HFFc6 (cell line): ENCODE measurements around the gene CLK4. TPM values are rescaled to one million over a fixed set of nuclear protein-coding genes. Genes with fewer than 3 reads are reported as not detected.

ENCODE experiments used
- DNase-seq: peaks from one replicate; pipeline ENCODE4 v3.0.0-alpha.2; 2018
- H3K27ac Mint-ChIP-seq: 2 replicates; pipeline ENCODE4 v1.8.0; 2020; ENCODE audit warnings: mild to moderate bottlenecking, mixed read lengths
- H3K27me3 Mint-ChIP-seq: 2 replicates; pipeline ENCODE4 v1.8.0; 2021; ENCODE audit warnings: mild to moderate bottlenecking, moderate library complexity, mixed read lengths; ENCODE audit not compliant: insufficient read depth
- H3K36me3 Mint-ChIP-seq: 2 replicates; pipeline ENCODE4 v1.8.0; 2021; ENCODE audit warnings: low read depth, mixed read lengths
- H3K4me1 Mint-ChIP-seq: 2 replicates; pipeline ENCODE4 v1.8.0; 2020; ENCODE audit warnings: low read depth, mixed read lengths
- H3K4me3 Mint-ChIP-seq: 2 replicates; pipeline ENCODE4 v1.8.0; 2020; ENCODE audit warnings: mild to moderate bottlenecking, moderate library complexity, mixed read lengths
- H3K9me3 Mint-ChIP-seq: 2 replicates; pipeline ENCODE4 v1.8.0; 2020; ENCODE audit warnings: mild to moderate bottlenecking, mixed read lengths
- total RNA-seq, 6 experiments: library from RNA; stranded (reverse); fragmentation: NEBNext Ultra II Directional; extraction: Animal tissue kit (Norgen Biotek cat#: 25700); gene quantifications; 2 replicates in 1 of 6; 3 replicates in 5 of 6; pipeline ENCODE4 v1.2.3, GENCODE V29; 2021
- TF ChIP-seq, protein P1 (sequence below): fragments of 200-600 bp; sonication (generic); IDR thresholded peaks from 2 replicates; pipeline ENCODE4 v1.5.0; 2021; ENCODE audit warnings: antibody characterized with exemption, mild to moderate bottlenecking

The CLK4 gene
- total RNA-seq, 6 experiments from 2014 or later = 8.5 to 11.7 (median 8.8) TPM

DNA sequence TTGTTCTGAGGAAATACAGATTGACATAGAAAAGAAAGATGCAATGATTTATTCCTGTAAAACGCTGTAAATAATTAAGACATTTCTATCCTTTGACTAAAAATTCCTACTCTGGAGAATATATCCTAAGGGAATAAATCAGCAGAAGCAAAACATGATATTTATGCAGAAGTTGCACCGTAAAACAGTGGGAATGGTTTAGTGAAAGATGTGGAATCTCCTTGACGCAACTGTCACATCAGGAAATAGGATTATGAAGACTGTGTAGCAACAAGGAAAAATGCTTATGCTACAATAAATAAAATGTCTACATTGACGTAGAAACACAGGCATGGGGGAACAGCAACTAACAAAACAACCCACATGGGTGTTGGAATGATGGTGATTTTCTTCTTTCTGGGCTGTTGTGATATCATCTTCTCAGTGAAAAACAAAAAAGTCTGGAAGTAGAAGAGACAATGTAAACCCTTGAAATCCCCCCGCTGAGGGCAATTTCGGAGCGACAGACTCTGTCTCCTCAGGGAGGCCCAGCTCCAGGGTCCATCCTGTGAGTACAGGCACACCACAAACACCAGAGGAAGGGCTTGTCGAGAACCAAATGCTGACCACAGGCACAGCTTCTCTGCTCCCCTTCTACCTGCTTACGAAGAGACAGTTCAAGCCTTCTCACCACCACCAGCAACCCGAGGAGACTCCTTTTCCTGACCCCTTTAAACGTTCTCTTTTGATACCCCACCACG lies 61.9 kb downstream of the CLK4 start:
- TF ChIP-seq, protein P1, sequence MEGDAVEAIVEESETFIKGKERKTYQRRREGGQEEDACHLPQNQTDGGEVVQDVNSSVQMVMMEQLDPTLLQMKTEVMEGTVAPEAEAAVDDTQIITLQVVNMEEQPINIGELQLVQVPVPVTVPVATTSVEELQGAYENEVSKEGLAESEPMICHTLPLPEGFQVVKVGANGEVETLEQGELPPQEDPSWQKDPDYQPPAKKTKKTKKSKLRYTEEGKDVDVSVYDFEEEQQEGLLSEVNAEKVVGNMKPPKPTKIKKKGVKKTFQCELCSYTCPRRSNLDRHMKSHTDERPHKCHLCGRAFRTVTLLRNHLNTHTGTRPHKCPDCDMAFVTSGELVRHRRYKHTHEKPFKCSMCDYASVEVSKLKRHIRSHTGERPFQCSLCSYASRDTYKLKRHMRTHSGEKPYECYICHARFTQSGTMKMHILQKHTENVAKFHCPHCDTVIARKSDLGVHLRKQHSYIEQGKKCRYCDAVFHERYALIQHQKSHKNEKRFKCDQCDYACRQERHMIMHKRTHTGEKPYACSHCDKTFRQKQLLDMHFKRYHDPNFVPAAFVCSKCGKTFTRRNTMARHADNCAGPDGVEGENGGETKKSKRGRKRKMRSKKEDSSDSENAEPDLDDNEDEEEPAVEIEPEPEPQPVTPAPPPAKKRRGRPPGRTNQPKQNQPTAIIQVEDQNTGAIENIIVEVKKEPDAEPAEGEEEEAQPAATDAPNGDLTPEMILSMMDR = no peak
- no peaks in the 10 kb centered on the region for H3K4me1 Mint-ChIP-seq
- H3K36me3 Mint-ChIP-seq = no peaks in the 10 kb centered on the region
- H3K27ac Mint-ChIP-seq = no peak overlapping the region
- no peaks in the 10 kb centered on the region; the same call in 1 of the 2 replicates for H3K27me3 Mint-ChIP-seq
- no peak for DNase-seq
- H3K9me3 Mint-ChIP-seq = peaks cover 17% of the 10 kb centered on the region; the same call in 1 of the 2 replicates
- no peak overlapping the region for H3K4me3 Mint-ChIP-seq

DNA sequence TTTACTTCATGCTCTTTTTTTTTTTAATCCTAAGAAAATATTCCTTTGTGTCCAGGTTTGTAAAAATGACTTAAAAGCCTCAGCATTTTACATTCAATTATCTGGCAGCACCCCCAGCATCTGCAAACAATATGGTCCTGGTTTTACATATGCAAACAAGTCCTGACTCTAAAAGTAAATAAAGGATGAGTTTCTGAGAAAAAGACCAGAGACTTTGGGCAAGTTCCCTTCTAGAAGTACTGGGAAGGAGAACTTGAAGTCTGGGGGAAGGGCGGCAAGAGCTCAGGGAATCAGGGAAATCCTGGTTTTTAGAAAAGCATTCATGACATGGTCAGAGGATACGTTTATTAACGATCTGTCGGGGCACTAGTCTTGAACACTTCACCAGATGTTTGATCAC lies 62.5 kb downstream of the CLK4 start:
- peaks cover 2% of the 10 kb centered on the region for H3K27me3 Mint-ChIP-seq
- no peak overlapping the region for H3K4me3 Mint-ChIP-seq
- H3K36me3 Mint-ChIP-seq = no peaks in the 10 kb centered on the region
- H3K4me1 Mint-ChIP-seq = no peaks in the 10 kb centered on the region
- no peak overlapping the region for H3K27ac Mint-ChIP-seq
- TF ChIP-seq, protein P1 = no peak
- DNase-seq = no peak
- peaks cover 22% of the 10 kb centered on the region; the same call in 1 of the 2 replicates for H3K9me3 Mint-ChIP-seq

DNA sequence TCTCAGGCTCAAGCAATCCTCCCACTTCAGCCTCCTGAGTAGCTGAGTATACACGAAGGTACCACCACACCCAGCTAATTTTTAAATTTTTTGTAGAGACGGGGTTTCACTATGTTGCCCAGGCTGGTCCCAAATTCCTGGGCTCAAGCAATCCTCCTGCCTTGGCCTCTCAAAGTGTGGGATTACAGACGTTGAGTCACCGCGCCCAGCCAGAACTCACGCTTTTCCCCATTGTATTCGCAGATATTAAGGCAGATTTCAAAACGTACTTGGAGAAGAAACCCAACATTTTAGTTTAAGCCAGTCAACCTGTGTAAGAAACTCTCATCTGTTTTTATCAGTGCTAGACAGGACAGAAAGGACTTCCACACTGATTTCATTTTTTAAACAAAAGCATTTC lies 63.2 kb downstream of the CLK4 start:
- TF ChIP-seq, protein P1 = no peak
- DNase-seq = no peak
- H3K27me3 Mint-ChIP-seq = peaks cover 4% of the 10 kb centered on the region
- no peak overlapping the region for H3K4me3 Mint-ChIP-seq
- H3K4me1 Mint-ChIP-seq = no peaks in the 10 kb centered on the region
- H3K36me3 Mint-ChIP-seq = no peaks in the 10 kb centered on the region
- no peak overlapping the region for H3K27ac Mint-ChIP-seq
- H3K9me3 Mint-ChIP-seq = peaks cover 27% of the 10 kb centered on the region; the same call in 1 of the 2 replicates

DNA sequence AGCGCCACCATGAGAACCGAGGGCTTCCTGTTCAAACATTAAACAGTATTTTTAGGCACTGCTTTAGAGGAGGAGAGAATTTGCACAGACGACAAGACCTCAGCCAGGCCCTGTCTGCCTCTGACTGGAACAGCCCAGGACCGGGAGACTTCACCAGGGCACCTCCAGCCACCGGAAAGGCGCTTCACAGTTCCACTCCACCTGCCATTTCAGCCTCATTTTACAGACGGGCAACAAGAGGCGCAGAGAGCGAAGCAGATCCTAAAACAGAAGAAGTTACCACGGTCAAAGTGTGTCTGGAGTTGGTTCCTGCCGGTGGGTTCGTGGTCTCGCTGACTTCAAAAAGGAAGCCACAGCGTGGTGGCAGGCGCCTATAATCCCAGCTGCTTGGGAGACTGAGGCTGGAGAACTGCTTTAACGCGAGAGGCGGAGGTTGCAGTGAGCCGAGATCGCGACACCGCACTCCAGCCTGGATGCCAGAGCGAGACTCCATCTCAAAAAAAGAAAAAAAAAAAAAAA lies 65.0 kb downstream of the CLK4 start:
- TF ChIP-seq, protein P1 = no peak
- no peak for DNase-seq
- Mint-ChIP-seq H3K27ac (no peak overlapping the region), H3K36me3 (no peaks in the 10 kb centered on the region), H3K27me3 (peaks cover 4% of the 10 kb centered on the region; the same call in 1 of the 2 replicates), H3K9me3 (peaks cover 33% of the 10 kb centered on the region; the same call in 1 of the 2 replicates), H3K4me1 (no peaks in the 10 kb centered on the region), H3K4me3 (no peak overlapping the region)

DNA sequence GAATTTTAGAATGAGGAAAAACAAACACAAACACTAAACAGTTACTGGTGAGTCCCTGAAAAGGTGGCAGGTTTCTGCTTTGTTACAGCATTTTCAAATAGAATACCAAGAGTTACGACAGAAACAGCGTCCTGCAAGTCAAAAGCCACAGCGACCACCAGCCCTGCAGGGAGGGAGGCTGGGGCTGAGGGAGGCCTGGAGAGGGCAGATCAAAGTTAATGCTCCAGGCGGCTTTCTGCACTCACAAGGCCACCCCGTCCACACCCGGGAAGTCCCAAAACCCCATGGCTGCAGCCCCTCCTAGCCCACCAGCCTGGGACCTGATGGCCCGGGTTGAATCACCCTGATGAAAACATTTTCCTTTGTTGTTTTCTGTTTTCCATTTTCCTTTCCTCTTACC lies 65.9 kb downstream of the CLK4 start:
- Mint-ChIP-seq H3K27me3 (peaks cover 4% of the 10 kb centered on the region; the same call in 1 of the 2 replicates), H3K27ac (no peak overlapping the region), H3K9me3 (peaks cover 36% of the 10 kb centered on the region; the same call in 1 of the 2 replicates), H3K36me3 (no peaks in the 10 kb centered on the region), H3K4me1 (no peaks in the 10 kb centered on the region), H3K4me3 (no peak overlapping the region)
- DNase-seq = no peak
- TF ChIP-seq, protein P1 = no peak
